GM12864 (cell line): ENCODE results near the gene LPCAT1.

Experiments used
- DNase-seq: peaks from one replicate; pipeline ENCODE4 v3.0.0-alpha.2; 2011; ENCODE audit warnings: low read depth
- H3K4me3 ChIP-seq: 2 replicates; pipeline ENCODE4 v1.5.1; 2011; ENCODE audit warnings: mild to moderate bottlenecking, low read depth, low read length, control low read depth
- CTCF ChIP-seq: IDR thresholded peaks from 2 replicates; pipeline ENCODE4 v1.5.1; 2011; ENCODE audit warnings: low read depth, mild to moderate bottlenecking, moderate library complexity, low read length, control low read depth, inconsistent platforms; ENCODE audit errors: missing control alignments

The LPCAT1 gene

GRCh38 chr5:1547236-1547635 lies 23.5 kb upstream of the LPCAT1 start:
- DNase-seq, result no peak
- no peak overlapping the region for H3K4me3 ChIP-seq
- no peak for TF ChIP-seq CTCF

- H3K4me3 ChIP-seq, result no peak overlapping the region
- TF ChIP-seq CTCF, result no peak
- no peak for DNase-seq
Observed at GRCh38 chr5:1546556-1546955, 22.8 kb upstream of the LPCAT1 start.

GRCh38 chr5:1545805-1546355 lies 22.1 kb upstream of the LPCAT1 start:
- TF ChIP-seq CTCF, result no peak
- DNase-seq, result no peak
- no peak overlapping the region for H3K4me3 ChIP-seq

GRCh38 chr5:1545126-1545804 lies 21.5 kb upstream of the LPCAT1 start:
- no peak overlapping the region for H3K4me3 ChIP-seq
- DNase-seq, result no peak
- no peak for TF ChIP-seq CTCF

GRCh38 chr5:1544294-1544961 lies 20.7 kb upstream of the LPCAT1 start:
- no peak for TF ChIP-seq CTCF
- no peak overlapping the region for H3K4me3 ChIP-seq
- no peak for DNase-seq

DNA sequence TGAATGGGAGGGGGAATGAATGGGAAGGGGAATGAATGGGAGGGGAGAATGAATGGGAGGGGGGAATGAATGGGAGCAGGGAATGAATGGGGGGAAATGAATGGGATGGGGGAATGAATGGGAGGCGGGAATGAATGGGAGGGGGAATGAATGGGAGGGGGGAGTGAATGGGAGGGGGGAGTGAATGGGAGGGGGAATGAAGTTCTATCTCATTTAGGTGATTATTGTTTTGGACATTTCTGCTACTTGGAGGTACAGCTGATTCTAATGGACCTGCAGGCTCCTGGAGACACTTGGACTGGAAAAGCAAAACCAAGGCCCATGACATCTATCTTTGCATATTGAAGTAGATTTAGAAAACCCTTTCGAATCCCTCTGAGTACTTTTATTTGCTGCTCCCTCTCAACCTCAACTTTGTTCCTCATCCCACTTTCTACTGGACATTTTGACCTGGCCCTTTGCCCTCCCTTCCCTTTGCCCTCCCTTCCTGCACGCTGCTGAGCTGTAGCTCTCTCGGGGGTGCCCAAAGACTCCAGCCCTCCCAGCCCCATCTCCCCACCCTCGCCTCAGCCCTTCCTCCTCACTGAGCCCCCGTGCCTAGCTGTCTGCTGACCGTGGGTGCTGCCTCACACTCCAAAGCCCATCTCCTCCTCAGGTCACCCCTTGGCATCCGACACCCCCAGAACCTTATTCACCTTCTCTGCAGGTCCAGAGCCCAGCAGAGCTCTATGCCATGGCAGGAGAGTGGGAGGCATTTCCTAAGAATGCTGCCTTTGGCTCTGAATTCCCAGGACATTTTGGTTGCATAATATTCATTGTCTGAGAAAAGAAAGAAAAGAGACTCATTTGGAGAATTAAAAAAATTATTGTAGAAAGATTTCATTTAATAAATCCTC lies 19.9 kb upstream of the LPCAT1 start:
- H3K4me3 ChIP-seq, result no peak overlapping the region
- no peak for DNase-seq
- TF ChIP-seq CTCF, result no peak
